Spleen (tissue), 7 donors: Measurements from ENCODE around the gene KLHL24.
"Not testable (repeated sequence)": the region's sequence is repeated elsewhere in the genome, so short reads cannot be mapped to it uniquely, and the experiment has no call there.

Experiments
- CTCF ChIP-seq, 11 experiments: fragments of 200-600 bp in 7 of 11; fragments of 450-650 bp in 4 of 11; sonication (generic) in 4 of 11; IDR thresholded peaks in 8 of 11; conservative IDR thresholded peaks in 3 of 11; 1 replicate in 7 of 11; 2 replicates in 4 of 11; pipeline versions ENCODE4 v1.4.0 to v1.8.0; 2016 to 2021; ENCODE audit warnings: antibody characterized with exemption in 11 of 11, inconsistent platforms in 4 of 11, mild to moderate bottlenecking in 1 of 11
- POLR2AphosphoS5 ChIP-seq, 3 donors: sonication (generic); formaldehyde crosslinking; IDR thresholded peaks; one replicate each; pipeline ENCODE4 v1.5.1; 2017; ENCODE audit warnings: antibody characterized with exemption in 3 of 3
- donor health status: DM: no; HTN: no; CAD: no; lungs with moderate emphysema.
- donor health status: DM: no; HTN: no; CAD: no.
- donor health status: DM: no; HTN: no; CAD: no.

- not testable (repeated sequence) for TF ChIP-seq CTCF (IDR thresholded peaks at IDR 0.05 in 8 of 11, conservative IDR thresholded peaks at IDR 0.05 in 3 of 11); POLR2AphosphoS5 (IDR thresholded peaks at IDR 0.05)
Observed at GRCh38 chr3:183640635-183641034, 5.2 kb downstream of the KLHL24 start.
